ENCODE measurements around the gene GPR108. TPM values are rescaled to one million over a fixed set of nuclear protein-coding genes. Genes with fewer than 3 reads are reported as not detected.

Gene GPR108
- total and polyA plus RNA-seq, 2 of the 8 experiments (the other 6 are each of a cell fraction or from before 2014, with no cell fraction given): 34.9 to 46.0 TPM

DNA sequence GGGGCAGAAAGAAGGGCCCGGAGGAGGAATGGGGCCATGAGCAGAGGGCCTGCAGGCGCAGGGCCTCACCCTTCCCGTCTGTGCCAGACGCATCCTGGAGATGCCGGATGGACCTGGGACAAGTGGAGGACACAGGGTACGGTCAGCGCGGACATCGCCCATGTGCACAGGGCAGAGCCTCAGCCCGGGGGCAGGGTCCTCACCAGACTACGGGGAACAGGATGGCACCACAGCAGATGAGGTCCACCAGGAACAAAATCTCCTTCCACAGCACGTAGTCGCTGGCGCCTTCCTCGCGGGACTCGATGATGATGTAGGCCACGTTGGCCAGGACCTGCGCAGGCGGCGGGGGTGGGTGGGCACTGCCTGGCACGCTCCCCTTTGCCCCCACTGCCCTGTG, 5.6 kb downstream of the GPR108 start:
- Histone ChIP-seq H3K4me1 (replicated peaks in 1 of 4; ENCODE audit: control insufficient read depth in 3 of 4, insufficient read depth in 4 of 4, low read length in 3 of 4) (peaks cover 0 to 20% (median 9%) of the 10 kb centered on the region in 4 experiments; a peak in 6 of 7 replicates), H4K5ac (ENCODE audit: insufficient read length, low read depth, low read length) (no peak overlapping the region), H2BK20ac (ENCODE audit: low read length) (no peak overlapping the region), H3K27me3 (replicated peaks in 1 of 4; ENCODE audit: control insufficient read depth in 3 of 4, extremely low read depth in 1 of 4, insufficient read depth in 3 of 4, low read length in 3 of 4) (no peaks in the 10 kb centered on the region), H3K9me3 (ENCODE audit: insufficient read depth in 2 of 2, low read depth in 1 of 2, low read length in 1 of 2) (no peaks in the 10 kb centered on the region), H3K9ac (replicated peaks in 1 of 4; ENCODE audit: extremely low read depth in 1 of 4, low read depth in 3 of 4, low read length in 3 of 4) (no peak overlapping the region), H3K4me2 (ENCODE audit: insufficient read depth in 1 of 2, low read depth in 2 of 2, low read length in 2 of 2) (no peak overlapping the region), H4K8ac (ENCODE audit: extremely low read depth, insufficient read depth, low read length) (no peak overlapping the region), H4K91ac (replicated peaks; ENCODE audit: insufficient read length, low read length) (no peak overlapping the region), H3K18ac (ENCODE audit: extremely low read depth, low read length) (no peak overlapping the region), H3K56ac (replicated peaks; ENCODE audit: insufficient read length, low read depth, low read length) (no peak overlapping the region), H2AFZ (ENCODE audit: low read length) (no peak overlapping the region), H4K20me1 (replicated peaks in 1 of 2; ENCODE audit: control insufficient read depth in 1 of 2, insufficient read depth in 2 of 2, low read length in 2 of 2) (peaks cover 0 to 8% of the 10 kb centered on the region in 2 experiments), H2BK15ac (ENCODE audit: low read length) (no peak overlapping the region), H2BK120ac (replicated peaks; ENCODE audit: low read depth, low read length) (no peak overlapping the region), H2AK5ac (ENCODE audit: low read depth, low read length) (no peak overlapping the region), H3K27ac (ENCODE audit: low read depth, low read length) (no peak overlapping the region; the same call in 1 of the 2 replicates), H3K79me2 (ENCODE audit: control insufficient read depth in 1 of 2, insufficient read depth in 2 of 2, low read length in 2 of 2) (no peaks in the 10 kb centered on the region), H3K23me2 (ENCODE audit: low read depth, low read length) (peaks cover 3% of the 10 kb centered on the region; the same call in 1 of the 2 replicates), H3K4me3 (ENCODE audit: extremely low read depth in 1 of 4, insufficient read depth in 2 of 4, low read depth in 3 of 4, low read length in 4 of 4) (no peak overlapping the region), H3K23ac (ENCODE audit: insufficient read length) (no peak overlapping the region), H2BK5ac (ENCODE audit: low read depth, low read length) (no peak overlapping the region), H3K36me3 (ENCODE audit: control insufficient read depth in 2 of 4, insufficient read depth in 4 of 4, low read length in 3 of 4) (peaks cover 0 to 5% (median 0%) of the 10 kb centered on the region in 4 experiments; a peak in 1 of 8 replicates), H3K79me1 (ENCODE audit: low read depth, low read length) (no peaks in the 10 kb centered on the region; the same call in 1 of the 2 replicates), H3K4ac (replicated peaks; ENCODE audit: insufficient read length, low read depth, low read length) (no peak overlapping the region), H2BK12ac (ENCODE audit: low read depth, low read length) (no peak overlapping the region), H3K14ac (ENCODE audit: insufficient read length) (no peak overlapping the region)
- no peak for DNase-seq (ENCODE audit: low read depth in 1 of 2, low spot score in 2 of 2)
- ChIA-PET CTCF (ENCODE audit: partially characterized antibody) (interaction anchor here (1.6 kb wide), 1 partner anchor 54 kb away, joined by 3 read pairs; no protein-coding TSS in a partner anchor), POLR2A (ENCODE audit: partially characterized antibody) (interaction anchor here (3.2 kb wide), 1 partner anchor 21 kb away, joined by 14 read pairs; no protein-coding TSS in a partner anchor)
- WGBS, 2 experiments (ENCODE audit: extremely low coverage in 1 of 2, insufficient coverage in 1 of 2, insufficient read length in 1 of 2, insufficient replicate concordance in 2 of 2, low coverage in 1 of 2, low lambda C conversion rate in 2 of 2, missing lambda C conversion rate in 1 of 2): 91% methylated on average over 19 of the region's 22 CpGs; no CpG with 5 or more reads in 1 of the 2 experiments
- no peak for FAIRE-seq
- TF ChIP-seq KDM5A (IDR thresholded peaks at IDR 0.05; ENCODE audit: low read length) (no peak), EZH2 (IDR thresholded peaks at IDR 0.05; ENCODE audit: low read depth, low read length, severe bottlenecking) (no peak), CTBP2 (IDR thresholded peaks at IDR 0.05; ENCODE audit: borderline replicate concordance, insufficient read depth, insufficient read length, low read length) (no peak), POLR2AphosphoS5 (IDR thresholded peaks at IDR 0.05; ENCODE audit: low read depth, low read length) (no peak), RAD21 (IDR thresholded peaks at IDR 0.05 in 1 of 2, conservative IDR thresholded peaks at IDR 0.05 in 1 of 2; ENCODE audit: low read depth in 2 of 2, low read length in 2 of 2) (no peak), NRF1 (IDR thresholded peaks at IDR 0.05; ENCODE audit: low read depth, low read length) (no peak), SUZ12 (IDR thresholded peaks at IDR 0.05; ENCODE audit: low read length) (no peak), SRF (IDR thresholded peaks at IDR 0.05; ENCODE audit: low read depth, low read length) (no peak), HDAC2 (IDR thresholded peaks at IDR 0.05; ENCODE audit: borderline replicate concordance in 1 of 2, low read depth in 2 of 2, low read length in 2 of 2) (no peak), MAX (IDR thresholded peaks at IDR 0.05) (no peak), SP1 (IDR thresholded peaks at IDR 0.05; ENCODE audit: low read depth, low read length) (no peak)
- TF ChIP-seq, protein P1, sequence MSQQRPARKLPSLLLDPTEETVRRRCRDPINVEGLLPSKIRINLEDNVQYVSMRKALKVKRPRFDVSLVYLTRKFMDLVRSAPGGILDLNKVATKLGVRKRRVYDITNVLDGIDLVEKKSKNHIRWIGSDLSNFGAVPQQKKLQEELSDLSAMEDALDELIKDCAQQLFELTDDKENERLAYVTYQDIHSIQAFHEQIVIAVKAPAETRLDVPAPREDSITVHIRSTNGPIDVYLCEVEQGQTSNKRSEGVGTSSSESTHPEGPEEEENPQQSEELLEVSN (IDR thresholded peaks at IDR 0.05): no peak
